HG02852 (cell line): Measurements from ENCODE around the gene ASCL4.
A peak's percentile ranks its signal among the peaks of the same experiment; 100 is the strongest.
"Not testable (repeated sequence)": the region's sequence is repeated elsewhere in the genome, so short reads cannot be mapped to it uniquely, and the experiment has no call there.

Source experiments
- ATAC-seq: cut with Tn5 transposase; IDR thresholded peaks from one replicate; pipeline ENCODE4 v1.9.1; 2021; ENCODE audit warnings: mild to moderate bottlenecking, moderate library complexity; ENCODE audit not compliant: unreplicated experiment

The ASCL4 gene, protein sequence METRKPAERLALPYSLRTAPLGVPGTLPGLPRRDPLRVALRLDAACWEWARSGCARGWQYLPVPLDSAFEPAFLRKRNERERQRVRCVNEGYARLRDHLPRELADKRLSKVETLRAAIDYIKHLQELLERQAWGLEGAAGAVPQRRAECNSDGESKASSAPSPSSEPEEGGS

DNA sequence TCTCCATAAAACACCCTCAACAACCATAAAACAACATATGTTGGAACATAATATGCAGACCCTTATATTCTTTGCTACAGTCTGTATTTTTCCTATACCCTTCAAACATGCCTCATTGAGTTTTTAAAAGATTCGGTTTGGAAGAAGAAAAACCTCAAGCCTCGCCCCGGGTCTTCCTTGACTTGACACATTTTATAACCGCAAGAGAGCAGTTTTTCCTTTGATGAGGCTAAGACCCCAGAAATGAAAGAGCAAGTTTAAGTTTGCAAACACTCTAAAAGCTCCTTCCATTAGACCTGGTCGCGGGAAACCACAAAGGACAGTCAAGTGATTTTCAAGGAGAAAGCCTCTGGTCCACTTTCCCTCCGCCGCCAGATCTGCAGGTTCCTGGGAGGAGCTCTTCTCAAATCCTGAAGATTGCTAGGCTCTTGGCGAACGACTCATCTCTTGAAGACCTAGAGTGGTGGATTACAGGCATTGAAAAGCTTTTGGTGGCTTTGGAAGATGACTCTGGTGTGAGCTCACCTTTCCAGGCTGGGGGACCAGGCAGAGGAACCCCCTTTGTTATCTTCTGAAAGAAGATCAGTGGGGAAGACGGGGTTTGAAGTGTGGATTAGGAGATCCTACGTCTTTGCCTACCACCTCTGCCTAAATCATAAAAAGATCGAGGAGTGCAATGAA lies at the start of gene ASCL4:
TSS of gene ASCL4 (plus strand) at position 356 of the 681 bp plus-strand sequence. CDS start 515 bp downstream, outside the sequence.
- no peak for ATAC-seq

DNA sequence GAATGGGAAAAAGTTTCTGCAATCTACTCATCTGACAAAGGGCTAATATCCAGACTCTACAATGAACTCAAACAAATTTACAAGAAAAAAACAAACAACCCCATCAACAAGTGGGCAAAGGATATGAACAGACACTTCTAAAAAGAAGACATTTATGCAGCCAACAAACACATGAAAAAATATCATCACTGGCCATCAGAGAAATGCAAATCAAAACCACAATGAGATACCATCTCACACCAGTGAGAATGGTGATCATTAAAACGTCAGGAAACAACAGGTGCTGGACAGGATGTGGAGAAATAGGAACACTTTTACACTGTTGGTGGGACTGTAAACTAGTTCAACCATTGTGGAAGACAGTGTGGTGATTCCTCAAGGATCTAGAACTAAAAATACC lies 47.2 kb upstream of the ASCL4 start:
- not testable (repeated sequence) for ATAC-seq

DNA sequence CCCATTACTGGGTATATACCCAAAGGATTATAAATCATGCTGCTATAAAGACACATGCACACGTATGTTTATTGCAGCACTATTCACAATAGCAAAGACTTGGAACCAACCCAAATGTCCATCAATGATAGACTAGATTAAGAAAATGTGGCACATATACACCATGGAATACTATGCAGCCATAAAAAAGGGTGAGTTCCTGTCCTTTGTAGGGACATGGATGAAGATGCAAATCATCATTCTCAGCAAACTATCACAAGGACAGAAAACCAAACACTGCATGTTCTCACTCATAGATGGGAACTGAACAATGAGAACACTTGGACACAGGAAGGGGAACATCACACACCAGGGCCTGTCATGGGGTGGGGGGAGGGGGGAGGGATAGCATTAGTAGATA lies 46.8 kb upstream of the ASCL4 start:
- not testable (repeated sequence) for ATAC-seq

DNA sequence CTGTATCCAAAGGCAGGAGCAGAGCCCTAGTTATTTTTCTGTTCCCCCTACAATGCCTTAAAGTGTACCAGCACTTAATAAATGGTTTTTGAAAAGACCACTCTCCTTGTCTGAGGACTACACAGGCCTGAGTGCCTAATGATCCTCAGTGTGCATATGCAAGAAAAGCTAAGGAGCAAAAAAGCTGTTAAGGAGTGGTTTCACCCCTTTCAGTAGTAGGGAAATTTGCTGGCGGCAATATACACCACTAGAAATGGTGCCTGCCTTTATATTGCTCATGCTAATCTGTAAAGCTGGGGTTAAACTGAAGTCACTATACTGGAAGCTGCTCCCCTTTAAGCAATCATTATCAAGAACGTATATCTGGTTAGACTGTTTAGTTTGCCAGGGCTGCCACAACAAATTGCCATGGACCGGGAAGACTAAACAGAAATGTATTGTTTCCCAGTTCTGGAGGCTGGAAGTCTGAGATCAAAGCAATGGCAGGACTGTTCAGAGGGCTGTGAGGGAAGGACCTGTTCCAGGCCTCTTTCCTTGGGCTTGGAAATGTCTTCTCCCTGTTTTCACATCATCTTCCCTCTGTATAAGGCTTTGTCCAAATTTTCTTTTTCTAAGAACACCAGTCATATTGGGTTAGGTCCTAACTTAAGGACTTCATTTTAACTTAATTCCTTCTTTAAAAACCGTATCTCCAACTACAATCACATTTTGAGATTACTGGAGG lies 43.7 kb upstream of the ASCL4 start:
- no peak for ATAC-seq

DNA sequence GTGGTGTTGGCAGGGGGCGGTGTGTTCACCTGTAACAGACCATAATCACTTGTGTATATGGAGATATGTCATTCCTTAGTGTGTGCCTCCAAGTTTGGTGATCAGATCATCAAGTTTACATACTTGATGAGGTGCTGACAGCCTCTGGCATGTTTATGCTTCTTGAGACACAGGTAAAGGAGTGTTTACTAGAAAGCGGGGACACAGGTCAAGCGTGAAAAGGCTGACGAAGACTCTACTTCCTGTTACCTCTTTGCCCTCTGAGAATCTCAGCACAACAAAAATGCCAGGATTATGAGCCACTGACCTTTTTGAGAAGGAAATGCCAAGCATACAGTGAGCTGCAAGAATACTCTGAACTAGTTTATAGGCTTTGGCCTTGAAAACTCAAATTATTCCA lies 43.1 kb upstream of the ASCL4 start:
- ATAC-seq: no peak

DNA sequence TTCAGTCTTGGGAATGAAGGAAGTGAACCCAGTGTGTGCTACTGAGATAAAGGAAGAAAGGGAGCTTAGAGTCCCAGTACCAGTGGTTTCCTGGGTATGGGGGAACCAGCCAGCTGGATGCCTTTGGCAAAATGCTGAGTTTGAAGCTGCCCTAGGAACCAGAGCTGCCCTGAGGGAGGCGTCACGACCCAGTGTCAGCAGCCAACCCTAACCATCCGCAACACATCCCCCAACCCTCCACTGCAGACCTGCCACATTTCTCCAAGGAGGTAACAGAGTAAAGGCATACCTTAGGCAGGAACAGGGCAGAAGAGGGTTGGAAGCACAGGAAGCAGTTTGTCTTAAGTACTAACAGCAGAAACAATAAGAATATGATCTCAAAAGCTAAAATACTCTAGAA lies 42.1 kb upstream of the ASCL4 start:
- no peak for ATAC-seq

DNA sequence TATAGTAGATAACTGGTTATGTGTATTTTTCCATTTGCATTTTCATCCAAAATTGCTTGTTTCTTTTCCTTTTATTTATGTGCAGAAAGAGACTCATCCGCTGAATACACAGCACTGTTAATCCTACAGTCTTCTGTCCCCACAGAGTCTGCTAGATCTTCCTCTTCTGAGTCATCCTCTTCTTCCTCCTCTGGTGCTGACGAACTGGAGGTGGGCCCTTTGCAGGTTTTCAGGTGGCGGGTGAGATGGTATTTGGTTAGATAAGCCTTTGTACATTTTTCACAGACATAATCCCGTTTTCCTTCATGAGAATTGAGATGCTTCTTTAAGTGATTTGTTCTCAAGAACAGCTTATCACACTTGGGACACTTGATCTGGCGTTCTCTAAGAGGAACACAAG lies 40.4 kb upstream of the ASCL4 start:
- no peak for ATAC-seq

DNA sequence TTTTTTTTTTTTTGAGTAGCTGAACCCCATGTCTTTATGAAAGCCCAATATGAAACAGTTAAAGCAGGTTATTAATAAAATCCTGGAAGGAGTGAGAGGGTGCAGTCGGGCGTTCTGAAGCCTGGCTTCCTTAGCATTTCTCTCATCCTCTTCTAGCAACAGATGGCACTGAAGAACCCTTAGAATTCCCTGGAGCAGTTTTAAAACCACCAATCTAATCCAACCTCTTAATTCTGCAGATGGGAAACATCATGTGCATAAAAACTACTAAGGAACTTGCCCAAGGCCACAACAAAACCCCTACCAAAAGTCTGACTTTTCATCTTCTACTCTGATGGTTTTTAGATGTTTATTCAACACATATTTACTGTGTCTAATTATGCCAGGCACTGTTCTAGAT lies 38.7 kb upstream of the ASCL4 start:
- ATAC-seq: no peak

DNA sequence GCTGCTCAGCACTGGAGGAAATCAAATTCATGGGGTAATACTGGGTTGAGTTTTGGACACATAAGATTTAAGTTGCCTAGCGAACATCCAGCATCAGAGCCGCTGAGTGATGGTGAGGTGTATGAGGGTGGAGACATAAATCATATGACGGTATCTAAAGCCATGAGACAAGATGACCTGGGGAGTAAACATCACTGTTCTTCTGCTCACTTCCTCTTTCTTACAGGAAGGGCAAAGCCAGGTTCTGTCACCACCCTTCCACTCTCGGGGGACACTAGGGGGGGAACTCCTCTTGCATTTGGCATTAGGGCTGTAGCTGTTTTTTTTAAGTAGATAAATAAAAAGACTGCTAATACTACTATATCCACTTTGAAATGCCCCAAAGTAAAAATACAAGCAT lies 37.6 kb upstream of the ASCL4 start:
- ATAC-seq: peak; percentile 86

DNA sequence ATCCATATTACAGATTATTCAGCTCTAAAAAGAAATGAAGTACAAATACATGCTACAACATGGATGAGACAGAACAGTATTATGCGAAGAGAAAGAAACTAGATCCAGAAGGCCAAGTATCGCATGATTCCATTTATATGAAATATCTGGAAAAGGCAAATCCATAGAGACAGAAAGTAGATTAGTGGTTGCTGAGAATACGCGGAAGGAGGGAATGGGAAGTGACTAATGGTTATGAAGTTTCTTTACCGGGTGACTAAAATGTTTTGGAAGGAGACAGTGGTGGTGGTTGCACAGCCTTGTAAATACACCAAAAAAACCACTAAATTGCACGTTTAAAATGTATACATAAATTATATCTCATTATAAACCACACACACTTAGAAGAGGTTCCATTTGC lies 26.0 kb upstream of the ASCL4 start:
- ATAC-seq: no peak

DNA sequence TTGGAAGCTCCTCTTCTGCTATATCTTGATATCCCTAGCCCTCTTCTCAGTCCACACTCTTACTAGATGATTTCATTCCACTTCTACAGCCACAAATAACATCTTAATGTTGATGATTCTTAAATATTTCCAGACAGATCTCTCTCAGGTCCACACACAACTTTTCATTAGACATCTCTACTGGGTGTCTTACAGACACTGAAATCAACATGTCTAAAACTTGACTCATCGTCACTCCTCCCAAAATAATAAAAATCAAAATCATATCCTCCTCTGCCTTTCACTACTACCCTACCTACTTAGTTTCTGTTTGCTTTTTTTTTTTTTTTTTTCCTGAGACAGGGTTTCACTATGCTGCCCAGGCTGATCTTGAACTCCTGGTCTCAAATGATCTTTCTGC lies 25.4 kb upstream of the ASCL4 start:
- ATAC-seq: no peak

DNA sequence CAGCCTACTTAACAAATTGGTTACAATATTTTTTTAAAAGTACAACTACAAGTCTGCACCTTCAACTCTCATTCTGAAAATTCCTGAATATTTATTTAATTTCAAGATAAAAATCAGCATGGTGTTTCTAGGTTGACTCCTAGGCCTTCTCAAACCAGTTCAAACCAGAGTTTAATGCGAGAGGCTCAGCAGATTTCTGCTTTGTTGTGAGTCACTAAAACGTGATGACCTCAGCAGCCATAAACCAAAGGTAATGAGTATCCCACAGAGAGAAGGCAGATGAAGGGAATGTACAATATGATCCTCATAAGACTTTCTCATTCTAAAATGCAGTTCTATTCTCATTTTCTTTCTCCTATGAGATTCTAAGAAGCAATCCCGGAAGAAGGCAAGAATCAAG lies 15.1 kb upstream of the ASCL4 start:
- ATAC-seq: no peak

DNA sequence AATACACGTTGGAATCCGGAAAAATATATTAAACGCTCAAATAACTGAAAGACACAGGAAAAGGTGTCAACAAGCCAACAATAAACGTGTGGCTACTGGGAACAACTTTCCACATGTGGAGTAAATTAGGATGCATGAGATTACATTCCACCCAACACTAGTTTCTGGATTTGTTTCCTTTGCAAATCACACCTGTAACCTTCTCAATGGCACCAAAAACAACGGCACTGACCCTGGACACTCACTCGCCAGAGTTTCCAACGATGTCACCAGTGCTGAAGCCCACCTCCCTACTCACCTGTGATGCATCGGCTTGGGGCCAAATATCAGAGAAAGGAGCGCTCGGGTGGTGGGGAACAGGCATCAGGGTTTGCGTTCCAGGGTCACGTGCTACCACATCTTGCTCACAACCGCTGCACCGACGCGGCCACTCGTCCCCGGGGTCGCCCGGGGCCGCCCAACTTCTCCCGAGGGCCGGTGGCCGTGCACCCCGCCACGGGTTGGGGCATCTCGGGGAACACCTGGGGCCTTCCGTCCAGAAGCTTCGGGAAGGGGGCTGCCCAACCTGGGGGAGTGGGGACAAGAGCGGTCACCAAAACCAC lies 14.2 kb upstream of the ASCL4 start:
- ATAC-seq: peak; percentile 39

DNA sequence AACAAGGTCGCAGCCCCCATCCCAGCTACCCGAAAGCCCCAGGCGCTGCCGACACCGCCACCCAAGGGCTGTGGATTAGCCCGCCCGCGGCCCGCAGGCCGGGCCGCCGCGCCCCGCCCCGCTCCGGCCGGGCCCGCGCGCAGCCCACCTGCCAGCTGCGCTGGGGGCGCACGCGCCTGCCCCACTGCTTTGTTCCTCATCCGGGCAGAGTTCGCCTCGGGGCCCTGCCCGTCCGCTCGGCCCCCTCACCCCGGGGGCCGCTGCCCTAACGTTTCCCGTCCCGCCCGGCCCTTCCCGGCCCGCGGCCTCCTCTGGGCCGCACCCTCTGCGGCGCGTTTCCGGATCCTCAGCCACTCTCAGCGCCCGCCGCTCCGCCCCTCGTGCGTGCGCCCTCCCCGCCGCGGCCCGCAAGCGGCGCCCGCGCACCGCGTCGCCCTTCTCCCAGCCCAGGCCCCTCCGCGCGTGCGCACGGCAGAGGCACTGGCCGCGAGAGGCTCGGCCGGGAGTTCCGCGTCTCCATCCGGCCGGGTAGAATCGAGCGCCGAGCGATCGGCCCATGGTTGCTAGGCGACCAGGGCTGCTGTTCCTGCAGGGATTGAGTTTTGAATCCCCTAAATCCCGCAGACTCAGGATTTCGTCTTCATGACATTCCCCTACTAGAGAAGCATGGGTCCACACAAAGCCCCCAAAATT lies 13.5 kb upstream of the ASCL4 start, which contains the start of gene PRDM4:
TSS of gene PRDM4 (minus strand) at position 329 of the 693 bp plus-strand sequence. CDS start 622 bp downstream, outside the sequence.
- ATAC-seq: peak; percentile 92

DNA sequence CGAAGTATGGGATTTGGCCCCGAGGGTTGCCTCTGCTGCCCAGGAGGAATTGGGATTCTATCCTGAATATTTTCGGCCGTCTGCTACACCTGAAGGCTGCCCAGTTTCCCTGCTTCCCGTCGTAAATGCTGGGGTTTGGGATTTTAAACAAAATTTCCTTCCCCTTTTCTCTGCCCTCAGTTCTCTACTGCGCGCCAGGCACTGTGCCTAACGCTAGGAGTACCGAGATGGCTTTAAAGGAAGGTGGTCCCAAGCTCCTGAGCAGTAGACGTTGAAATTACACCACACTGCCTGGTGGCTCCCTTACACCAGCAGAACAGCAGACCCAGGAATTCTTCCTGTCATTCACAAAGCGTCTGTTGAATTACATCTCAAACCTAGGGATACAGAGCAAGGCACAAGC lies 13.0 kb upstream of the ASCL4 start:
- ATAC-seq: no peak

DNA sequence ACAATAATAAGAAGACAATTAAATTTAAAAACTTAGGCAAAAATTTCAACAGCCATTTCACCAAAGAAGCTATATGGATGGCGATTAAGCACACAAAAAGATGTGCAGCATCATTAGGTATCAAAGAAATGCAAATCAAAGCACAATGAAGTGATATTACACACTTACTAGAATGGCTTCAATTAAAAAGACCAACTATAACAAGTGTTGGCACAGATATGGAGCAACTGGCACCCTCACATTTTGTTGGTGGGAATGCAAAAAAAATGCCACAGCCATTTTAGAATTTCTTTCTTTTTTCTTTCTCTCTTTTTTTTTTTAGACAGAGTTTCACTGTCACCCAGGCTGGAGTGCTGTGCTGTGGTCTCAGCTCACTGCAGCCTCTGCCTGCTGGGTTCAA lies 11.6 kb upstream of the ASCL4 start:
- no peak for ATAC-seq

DNA sequence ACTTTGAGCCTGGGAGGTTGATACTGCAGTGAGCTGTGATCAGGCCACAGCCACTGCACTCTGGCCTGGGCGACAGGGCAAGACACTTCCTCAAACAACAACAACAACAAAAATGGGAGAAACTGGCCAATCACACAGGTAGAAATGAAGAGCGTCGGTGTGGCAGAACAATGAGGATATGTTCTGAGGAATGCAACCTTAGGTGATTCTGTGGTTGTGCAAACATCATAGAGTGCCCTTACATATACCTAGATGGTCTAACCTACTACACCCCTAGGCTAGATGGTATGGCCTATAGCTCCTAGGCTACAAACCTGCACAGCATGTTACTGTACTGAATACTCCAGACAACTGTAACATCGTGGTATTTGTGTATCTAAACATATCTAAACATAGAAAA lies 9.9 kb upstream of the ASCL4 start:
- no peak for ATAC-seq

DNA sequence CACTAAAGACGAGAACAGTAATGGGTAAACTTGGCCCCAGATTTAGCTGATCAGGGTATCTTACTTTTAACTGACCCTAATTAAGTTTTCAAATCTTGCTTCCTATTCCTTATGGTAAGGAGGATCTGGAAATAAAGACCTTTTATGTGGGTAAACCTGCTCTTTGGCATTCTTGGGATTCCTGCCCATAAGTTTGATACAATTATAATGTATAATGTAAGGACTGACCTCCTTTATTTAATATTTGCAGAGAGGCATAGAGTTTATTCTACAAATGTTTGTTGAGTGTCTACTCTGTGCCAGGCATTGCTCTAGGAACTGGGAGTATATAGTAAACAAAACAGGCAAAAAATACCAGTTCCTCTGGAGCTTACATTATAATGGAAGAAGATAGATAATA lies 9.2 kb upstream of the ASCL4 start:
- ATAC-seq: no peak

DNA sequence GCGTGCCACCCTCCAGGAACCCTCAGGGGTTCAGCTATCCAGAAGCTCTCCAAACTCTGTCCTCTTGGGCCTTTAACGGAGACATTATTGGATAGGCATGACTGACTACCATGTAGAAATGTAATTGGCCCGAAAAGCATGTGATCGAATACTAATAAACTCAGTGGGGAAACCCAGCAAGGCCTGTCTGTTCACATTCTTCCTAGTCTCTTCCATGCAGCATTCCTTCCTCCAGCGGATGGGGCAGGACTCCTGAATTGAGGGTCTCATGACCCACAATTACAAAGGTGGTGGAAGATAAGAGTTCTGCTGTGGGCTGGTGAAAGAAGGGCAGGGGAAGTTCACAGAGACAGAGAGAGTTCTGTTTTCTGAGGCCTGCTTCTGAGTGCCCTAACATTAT lies 7.0 kb upstream of the ASCL4 start:
- ATAC-seq: no peak

DNA sequence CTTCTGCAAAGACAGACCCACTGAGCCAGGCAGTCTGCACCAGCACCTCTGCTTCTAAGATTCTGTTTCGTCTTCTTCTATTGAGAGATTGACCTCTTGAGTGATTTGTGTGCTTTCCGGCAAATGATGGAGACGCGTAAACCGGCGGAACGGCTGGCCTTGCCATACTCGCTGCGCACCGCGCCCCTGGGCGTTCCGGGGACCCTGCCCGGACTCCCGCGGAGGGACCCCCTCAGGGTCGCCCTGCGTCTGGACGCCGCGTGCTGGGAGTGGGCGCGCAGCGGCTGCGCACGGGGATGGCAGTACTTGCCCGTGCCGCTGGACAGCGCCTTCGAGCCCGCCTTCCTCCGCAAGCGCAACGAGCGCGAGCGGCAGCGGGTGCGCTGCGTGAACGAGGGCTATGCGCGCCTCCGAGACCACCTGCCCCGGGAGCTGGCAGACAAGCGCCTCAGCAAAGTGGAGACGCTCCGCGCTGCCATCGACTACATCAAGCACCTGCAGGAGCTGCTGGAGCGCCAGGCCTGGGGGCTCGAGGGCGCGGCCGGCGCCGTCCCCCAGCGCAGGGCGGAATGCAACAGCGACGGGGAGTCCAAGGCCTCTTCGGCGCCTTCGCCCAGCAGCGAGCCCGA lies 703 bp downstream of the ASCL4 start:
- ATAC-seq: no peak

DNA sequence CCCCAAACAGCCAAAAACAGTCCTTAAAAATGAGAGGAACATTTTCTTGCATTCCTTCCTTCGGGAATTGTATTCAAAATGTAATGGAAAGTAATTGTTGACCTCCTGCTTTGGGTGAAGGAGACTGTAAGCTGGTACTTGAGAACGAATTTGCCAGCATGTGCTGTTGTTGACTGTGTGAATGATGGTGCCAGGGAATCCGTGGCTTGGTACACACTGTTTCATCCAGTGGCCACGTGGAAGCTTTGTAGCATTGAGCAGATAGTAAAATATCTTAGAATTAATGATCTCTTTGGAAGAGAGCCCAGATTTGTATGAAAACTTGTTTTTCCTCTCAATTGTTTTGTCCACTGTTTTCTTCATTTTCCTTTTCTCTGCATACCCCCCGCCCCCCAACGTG lies 1.7 kb downstream of the ASCL4 start:
- ATAC-seq: no peak
